GM21390 (cell line): ENCODE data around the gene NBR1.
"Not testable (repeated sequence)": the region's sequence is repeated elsewhere in the genome, so short reads cannot be mapped to it uniquely, and the experiment has no call there.

Experiments
- ATAC-seq: cut with Tn5 transposase; IDR thresholded peaks from one replicate; pipeline ENCODE4 v1.9.1; 2021; ENCODE audit not compliant: unreplicated experiment

NBR1 gene

GRCh38 chr17:43213545-43213944 is 42.5 kb downstream of the NBR1 start:
- ATAC-seq, result no peak

- no peak for ATAC-seq
Observed at GRCh38 chr17:43215341-43215740, 44.3 kb downstream of the NBR1 start.

GRCh38 chr17:43216369-43216761 is 45.4 kb downstream of the NBR1 start:
- no peak for ATAC-seq

- ATAC-seq, result no peak
Observed at GRCh38 chr17:43216762-43217613, 46.0 kb downstream of the NBR1 start.

- ATAC-seq, result no peak
Observed at GRCh38 chr17:43217614-43218087, 46.6 kb downstream of the NBR1 start.

- no peak for ATAC-seq
Observed at GRCh38 chr17:43219001-43219400, 48.0 kb downstream of the NBR1 start.

GRCh38 chr17:43219746-43220380 is 48.8 kb downstream of the NBR1 start:
- no peak for ATAC-seq

- ATAC-seq, result no peak
Observed at GRCh38 chr17:43220511-43221125, 49.6 kb downstream of the NBR1 start.

GRCh38 chr17:43224146-43224705 is 53.2 kb downstream of the NBR1 start:
- no peak for ATAC-seq

- no peak for ATAC-seq
Observed at GRCh38 chr17:43226393-43226792, 55.4 kb downstream of the NBR1 start.

- not testable (repeated sequence) for ATAC-seq
Observed at GRCh38 chr17:43228020-43228782, 57.2 kb downstream of the NBR1 start, which contains the start of gene CCDC200. Gene CCDC200, minus strand, starts transcription at chr17:43228623. Its CDS starts 69 bp downstream, at chr17:43228554.

- ATAC-seq, result not testable (repeated sequence)
Observed at GRCh38 chr17:43231205-43232020, 60.4 kb downstream of the NBR1 start.

GRCh38 chr17:43232021-43232699 is 61.1 kb downstream of the NBR1 start:
- not testable (repeated sequence) for ATAC-seq

- not testable (repeated sequence) for ATAC-seq
Observed at GRCh38 chr17:43233263-43233662, 62.2 kb downstream of the NBR1 start.

- ATAC-seq, result not testable (repeated sequence)
Observed at GRCh38 chr17:43233877-43234276, 62.9 kb downstream of the NBR1 start, which contains the start of gene RNU2-1. Gene RNU2-1, minus strand, starts transcription at chr17:43233977.

GRCh38 chr17:43239597-43239996 is 68.6 kb downstream of the NBR1 start:
- not testable (repeated sequence) for ATAC-seq

- not testable (repeated sequence) for ATAC-seq
Observed at GRCh38 chr17:43240596-43241352, 69.8 kb downstream of the NBR1 start.

- ATAC-seq, result not testable (repeated sequence)
Observed at GRCh38 chr17:43246456-43246855, 75.4 kb downstream of the NBR1 start.
